ENCODE results near the gene KRT1. TPM values are rescaled to one million over a fixed set of nuclear protein-coding genes. Genes with fewer than 3 reads are reported as not detected.

Gene KRT1
- total RNA-seq, 2 donors from 2014 or later: 1.5 to 18.1 TPM

DNA sequence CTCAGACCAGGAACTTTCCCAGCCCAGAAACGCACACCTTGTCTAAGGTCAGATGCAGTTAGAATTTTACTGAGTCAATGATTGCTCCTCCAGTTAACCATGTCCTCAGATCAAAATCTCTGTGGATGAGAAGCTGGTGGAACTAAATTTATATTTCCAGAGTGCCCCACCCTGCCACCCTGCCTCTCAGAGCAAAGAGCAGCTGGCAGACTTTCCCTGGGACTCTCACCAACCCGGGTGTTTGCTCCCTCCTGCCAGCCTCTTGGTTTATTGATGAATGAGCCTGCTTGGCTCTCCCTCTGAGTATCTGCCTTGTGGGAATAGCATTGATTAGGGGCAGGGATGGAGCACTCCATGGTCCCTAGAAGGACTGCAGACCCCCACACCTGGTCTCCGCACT, 5.9 kb upstream of the KRT1 start:
- no peak overlapping the region for H3K27ac ChIP-seq
- no peaks in the 10 kb centered on the region for H3K9me3 ChIP-seq
- H3K36me3 ChIP-seq: no peaks in the 10 kb centered on the region
- intact Hi-C loops (cut with DNase I): no loop called here
- H3K4me3 ChIP-seq: no peak overlapping the region
- no peaks in the 10 kb centered on the region for H3K4me1 ChIP-seq (replicated peaks)
- WGBS: 72% methylated on average over 3 of the region's 3 CpGs
- no peak for DNase-seq (ENCODE audit: low spot score)
- H3K27me3 ChIP-seq (replicated peaks; ENCODE audit: insufficient read depth): peaks cover 6% of the 10 kb centered on the region
- no peak for TF ChIP-seq CTCF (IDR thresholded peaks at IDR 0.05)
- TF ChIP-seq POLR2A (IDR thresholded peaks at IDR 0.05): no peak
- no peak for TF ChIP-seq POLR2AphosphoS5 (IDR thresholded peaks at IDR 0.05)

GRCh38 chr12:52685406-52685890, 5.2 kb upstream of the KRT1 start:
- H3K4me1 ChIP-seq (replicated peaks): no peaks in the 10 kb centered on the region
- peaks cover 5% of the 10 kb centered on the region for H3K27me3 ChIP-seq (replicated peaks; ENCODE audit: insufficient read depth)
- no peak overlapping the region for H3K27ac ChIP-seq
- no peaks in the 10 kb centered on the region for H3K9me3 ChIP-seq
- no peaks in the 10 kb centered on the region for H3K36me3 ChIP-seq
- intact Hi-C loops (cut with DNase I): no loop called here
- TF ChIP-seq POLR2AphosphoS5 (IDR thresholded peaks at IDR 0.05) (no peak), CTCF (IDR thresholded peaks at IDR 0.05) (no peak), POLR2A (IDR thresholded peaks at IDR 0.05) (no peak)
- no peak overlapping the region for H3K4me3 ChIP-seq
- WGBS: 95% methylated on average over 6 of the region's 6 CpGs
- no peak for DNase-seq (ENCODE audit: low spot score)

DNA sequence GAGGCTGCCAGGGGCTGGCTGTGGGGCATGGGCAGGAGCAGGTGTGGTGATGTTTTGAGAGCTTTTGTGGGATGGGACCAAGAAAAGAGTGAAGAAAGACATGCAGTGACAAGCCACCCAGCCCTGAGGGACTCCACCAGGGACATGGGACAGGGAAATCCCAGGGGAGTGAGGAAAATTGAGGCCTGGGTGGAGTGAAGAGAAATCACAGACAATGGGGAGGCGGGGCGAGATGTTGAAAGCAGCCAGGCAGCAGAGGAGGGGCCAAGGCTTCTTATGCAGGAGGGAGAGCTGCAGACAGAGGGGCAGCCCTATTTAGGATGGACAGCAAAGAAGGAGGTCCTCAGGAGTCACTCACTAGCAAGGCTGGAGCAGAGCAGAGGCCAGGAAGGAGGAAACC, 4.2 kb upstream of the KRT1 start:
- Histone ChIP-seq H3K36me3 (no peaks in the 10 kb centered on the region), H3K27me3 (replicated peaks; ENCODE audit: insufficient read depth) (peaks cover 5% of the 10 kb centered on the region), H3K27ac (no peak overlapping the region), H3K4me3 (no peak overlapping the region), H3K4me1 (replicated peaks) (no peaks in the 10 kb centered on the region), H3K9me3 (no peaks in the 10 kb centered on the region)
- no peak for TF ChIP-seq POLR2A (IDR thresholded peaks at IDR 0.05)
- no peak for TF ChIP-seq CTCF (IDR thresholded peaks at IDR 0.05)
- no peak for TF ChIP-seq POLR2AphosphoS5 (IDR thresholded peaks at IDR 0.05)
- WGBS: 81% methylated on average over 2 of the region's 2 CpGs
- intact Hi-C loops (cut with DNase I): no loop called here
- DNase-seq (ENCODE audit: low spot score): no peak

GRCh38 chr12:52683575-52684300, 3.5 kb upstream of the KRT1 start:
- no peaks in the 10 kb centered on the region for H3K4me1 ChIP-seq (replicated peaks)
- H3K9me3 ChIP-seq: no peaks in the 10 kb centered on the region
- no peak for TF ChIP-seq POLR2AphosphoS5 (IDR thresholded peaks at IDR 0.05)
- no peak for TF ChIP-seq CTCF (IDR thresholded peaks at IDR 0.05)
- TF ChIP-seq POLR2A (IDR thresholded peaks at IDR 0.05): no peak
- peaks cover 5% of the 10 kb centered on the region for H3K27me3 ChIP-seq (replicated peaks; ENCODE audit: insufficient read depth)
- H3K4me3 ChIP-seq: no peak overlapping the region
- DNase-seq (ENCODE audit: low spot score): no peak
- 82% methylated on average over 12 of the region's 12 CpGs for WGBS
- H3K27ac ChIP-seq: no peak overlapping the region
- intact Hi-C loops (cut with DNase I): no loop called here
- H3K36me3 ChIP-seq: no peaks in the 10 kb centered on the region

Data from prostate gland (tissue), 2 donors.